Activated CD4-positive, alpha-beta T cell treated with anti-CD3 and anti-CD28 coated beads, Interleukin-10, Interleukin-2, amounts not matched to agents 100 ng/mL and 50 ng/mL, durations not matched to agents 16 hours and 8 hours (primary cell): ENCODE data around the gene OR2F2.

Experiments used
- DNase-seq: peaks from one replicate; pipeline ENCODE4 v3.0.0-alpha.2; 2020

The OR2F2 gene

DNA sequence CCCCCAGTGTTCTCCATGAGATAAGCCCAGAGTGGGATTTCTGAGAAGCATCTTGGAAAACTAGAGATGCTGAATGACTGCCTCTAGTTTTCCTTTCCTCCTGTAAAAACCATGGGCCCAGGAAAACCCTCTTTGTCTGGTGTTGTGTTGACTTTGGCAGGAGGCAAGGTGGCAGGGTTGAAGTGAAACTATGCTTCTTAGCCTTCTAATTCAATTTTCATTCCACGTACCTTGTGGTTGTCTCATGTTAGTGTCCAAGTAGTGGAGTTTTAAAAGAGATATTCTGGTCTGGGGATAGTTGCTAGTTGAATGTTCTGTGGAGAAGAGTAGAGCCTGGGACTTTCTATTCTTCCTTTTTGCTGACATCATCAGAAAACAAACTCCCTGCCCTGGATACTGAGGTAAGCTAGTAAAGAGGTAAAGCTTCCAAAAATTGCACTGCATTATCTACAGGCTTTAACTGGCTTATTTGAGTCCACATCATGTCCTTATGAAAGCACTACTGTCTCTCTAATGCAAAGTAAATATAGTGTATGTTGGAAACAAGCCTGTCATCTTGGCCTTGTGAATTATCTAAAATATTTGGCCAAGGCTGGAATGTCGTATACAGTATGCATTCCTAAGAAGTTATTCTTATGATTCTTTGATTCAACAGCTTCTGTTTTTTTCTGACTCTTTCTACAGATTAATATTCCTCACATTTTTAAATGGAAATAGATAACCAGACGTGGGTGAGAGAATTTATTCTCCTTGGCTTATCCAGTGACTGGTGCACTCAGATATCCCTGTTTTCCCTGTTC, at the start of gene OR2F2:
Gene OR2F2 (plus strand): TSS at position 708 of the 800 bp plus-strand sequence. CDS start 0 bp downstream, at position 708.
- DNase-seq = no peak

DNA sequence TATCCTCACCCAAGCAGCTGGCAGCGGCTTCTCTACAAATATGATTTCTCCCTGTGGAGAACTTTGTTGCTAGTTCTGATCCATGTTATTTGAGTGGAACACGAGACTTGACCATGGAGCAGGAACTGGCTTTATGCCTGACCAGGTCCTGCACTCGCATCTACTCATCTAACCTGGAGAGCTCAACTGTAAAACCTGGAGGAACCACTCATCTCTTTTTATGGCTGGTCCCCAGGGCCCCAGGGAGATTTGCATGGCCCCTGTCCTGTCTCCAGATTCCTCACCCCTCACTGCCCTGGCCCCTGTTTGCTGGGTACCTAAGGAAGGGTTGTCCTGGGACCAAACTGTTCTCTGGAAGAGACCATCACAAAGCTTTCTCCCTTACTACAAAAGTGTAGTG, 49.1 kb upstream of the OR2F2 start:
- no peak for DNase-seq

GRCh38 chr7:143886826-143887477, 48.1 kb upstream of the OR2F2 start:
- no peak for DNase-seq

- no peak for DNase-seq
These were observed 46.0 kb upstream of the OR2F2 start for GRCh38 chr7:143889068-143889467.

DNA sequence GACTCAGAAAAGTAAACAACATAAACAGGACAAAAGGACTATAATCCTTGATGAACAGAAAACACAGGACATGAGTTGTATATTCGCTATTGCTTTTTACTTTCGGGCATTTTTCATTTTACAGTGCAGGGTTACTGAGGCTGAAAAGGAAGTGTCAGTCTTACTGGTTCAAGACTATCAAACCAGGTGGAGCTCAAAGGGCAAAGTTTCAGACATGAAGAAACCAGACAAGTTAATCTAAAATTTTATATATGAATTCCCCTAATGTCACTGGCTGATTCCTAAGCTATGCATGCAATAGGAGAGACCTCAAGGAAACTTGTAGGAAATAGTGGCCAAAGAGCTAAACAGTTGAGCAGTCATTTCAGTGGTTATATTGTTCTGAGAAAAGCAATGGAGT, 44.5 kb upstream of the OR2F2 start:
- DNase-seq = no peak

GRCh38 chr7:143891457-143891856, 43.6 kb upstream of the OR2F2 start:
- DNase-seq = no peak

DNA sequence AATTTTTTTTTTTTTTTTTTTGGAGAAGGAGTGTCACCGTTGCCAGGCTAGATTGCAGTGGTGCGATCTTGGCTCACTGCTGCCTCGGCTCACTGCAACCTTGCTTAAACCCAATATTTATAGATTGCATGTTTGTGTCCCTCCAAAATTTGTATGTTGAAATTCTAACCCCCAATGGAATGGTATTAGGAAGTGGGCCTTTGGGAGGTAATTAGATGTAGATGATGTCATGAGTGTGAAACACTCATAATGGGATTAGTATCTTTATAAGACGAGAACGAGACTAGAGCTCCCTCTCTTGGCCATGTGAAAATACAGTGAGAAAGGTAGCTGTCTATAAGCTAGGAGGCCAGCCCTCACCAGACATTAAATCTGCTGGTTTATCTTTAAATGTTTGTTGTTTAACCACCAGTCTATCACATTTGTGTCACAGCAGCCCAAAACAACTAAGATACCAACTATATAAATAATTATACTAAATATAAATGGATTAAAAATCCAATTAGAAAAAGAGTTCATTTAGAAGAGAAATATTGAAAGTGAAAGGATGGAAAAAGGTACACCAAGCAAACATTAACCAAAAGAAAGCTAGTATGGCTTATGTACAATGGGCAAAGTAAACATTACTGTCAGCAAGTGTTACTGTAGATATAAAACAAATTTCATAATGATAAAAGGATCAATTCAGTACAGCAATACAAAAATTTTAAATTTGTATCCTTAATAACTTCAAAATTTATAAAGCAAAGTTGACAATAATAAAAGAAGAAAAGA, 42.3 kb upstream of the OR2F2 start:
- peak; percentile 60 for DNase-seq

GRCh38 chr7:143896667-143897066, 38.4 kb upstream of the OR2F2 start:
- DNase-seq = no peak

GRCh38 chr7:143898810-143899209, 36.2 kb upstream of the OR2F2 start:
- DNase-seq = no peak

DNA sequence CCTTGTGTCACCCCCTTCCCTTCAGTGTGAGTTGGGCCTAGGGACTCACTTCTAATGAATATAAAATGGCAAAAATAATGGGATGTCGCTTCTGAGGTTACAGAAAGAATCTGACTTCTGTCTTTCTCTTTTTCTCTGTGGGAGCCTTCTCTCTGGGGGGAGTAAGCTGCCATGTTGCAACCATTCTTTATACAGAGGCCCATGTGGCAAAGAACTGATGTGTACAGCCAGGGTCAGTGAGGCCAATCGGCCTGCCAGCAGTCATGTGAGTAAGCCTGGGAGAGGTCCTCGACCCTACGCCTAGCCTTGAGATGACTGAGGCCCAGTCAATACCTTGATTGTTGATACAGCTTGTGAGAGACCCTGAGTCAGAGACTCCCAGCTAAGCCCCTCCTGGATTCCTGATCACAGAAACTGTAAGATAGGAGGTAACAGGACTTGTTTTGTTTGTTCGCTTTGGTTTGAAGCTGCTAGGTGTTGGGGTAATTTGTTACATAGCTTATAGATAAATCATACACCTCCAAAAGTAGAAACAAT, 34.7 kb upstream of the OR2F2 start:
- DNase-seq = no peak

DNA sequence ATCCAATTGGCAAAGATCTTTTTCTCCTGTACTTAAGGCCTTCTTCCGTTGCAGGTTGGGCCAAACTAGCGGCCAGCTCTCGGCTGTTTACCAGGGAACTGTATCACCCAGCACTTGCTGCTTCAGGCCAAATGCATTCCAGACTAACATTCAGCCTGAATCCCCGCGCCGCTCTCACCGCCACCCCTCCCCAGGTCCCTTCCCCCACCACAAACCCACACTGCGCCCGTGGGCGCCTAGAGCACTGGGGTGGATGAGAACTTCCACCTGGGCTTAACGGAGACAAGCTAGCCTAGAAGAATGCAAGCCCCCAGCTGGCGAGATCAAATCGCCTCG, 33.7 kb upstream of the OR2F2 start:
- DNase-seq = no peak

- peak; percentile 93 for DNase-seq
These were observed 33.2 kb upstream of the OR2F2 start, which contains the start of gene TCAF1 for GRCh38 chr7:143901668-143902331. Gene TCAF1, minus strand, starts transcription at chr7:143902176. Its CDS starts 25,568 bp downstream, at chr7:143876608.

DNA sequence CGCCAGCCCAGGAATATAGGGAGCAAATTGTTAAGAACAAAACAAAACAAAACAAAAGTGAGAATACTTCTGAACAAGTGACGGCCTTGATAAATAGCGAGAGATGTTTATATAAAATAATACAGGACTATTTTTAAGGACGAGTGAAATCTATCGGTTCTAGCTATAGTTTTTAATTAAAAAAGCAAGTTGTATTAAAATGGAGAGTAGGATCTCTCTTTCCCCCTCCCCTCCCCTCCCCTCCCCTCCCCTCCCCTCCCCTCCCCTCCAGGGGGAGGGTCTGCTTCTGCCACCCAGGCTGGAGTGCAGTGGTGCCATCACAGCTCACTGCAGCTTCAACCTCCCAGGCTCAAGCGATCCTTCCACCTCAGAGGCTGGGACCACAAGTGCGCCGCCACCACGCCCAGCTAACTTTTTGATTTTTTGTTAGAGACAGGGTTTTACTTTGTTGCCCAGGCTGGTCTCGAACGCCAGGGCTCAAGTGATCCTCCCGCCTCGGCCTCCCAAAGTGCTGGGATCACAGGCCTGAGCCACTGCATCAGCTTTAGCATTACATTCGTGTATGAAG, 32.6 kb upstream of the OR2F2 start:
- no peak for DNase-seq

DNA sequence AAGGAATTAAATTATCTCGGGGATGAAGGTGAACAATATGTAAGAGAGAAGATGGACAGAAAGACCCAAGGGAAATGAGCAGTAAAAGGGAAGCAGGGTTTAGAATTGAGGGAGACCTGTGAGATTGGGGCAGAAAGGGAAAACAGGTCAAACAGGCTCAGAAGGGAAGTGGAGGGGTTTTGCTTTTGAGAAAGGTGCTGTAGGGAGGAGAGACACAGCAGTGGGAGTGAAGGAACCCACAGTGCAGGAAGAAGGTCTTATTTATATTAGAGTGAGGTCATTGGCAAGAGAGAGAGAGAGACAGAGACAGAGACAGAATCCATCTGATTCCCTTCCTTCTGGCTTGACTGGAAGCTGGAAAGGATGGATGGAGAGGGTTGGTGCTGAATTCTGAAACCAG, 29.5 kb upstream of the OR2F2 start:
- DNase-seq = no peak

- no peak for DNase-seq
These were observed 28.9 kb upstream of the OR2F2 start for GRCh38 chr7:143906151-143906550.

- no peak for DNase-seq
These were observed 28.1 kb upstream of the OR2F2 start for GRCh38 chr7:143906895-143907294.

DNA sequence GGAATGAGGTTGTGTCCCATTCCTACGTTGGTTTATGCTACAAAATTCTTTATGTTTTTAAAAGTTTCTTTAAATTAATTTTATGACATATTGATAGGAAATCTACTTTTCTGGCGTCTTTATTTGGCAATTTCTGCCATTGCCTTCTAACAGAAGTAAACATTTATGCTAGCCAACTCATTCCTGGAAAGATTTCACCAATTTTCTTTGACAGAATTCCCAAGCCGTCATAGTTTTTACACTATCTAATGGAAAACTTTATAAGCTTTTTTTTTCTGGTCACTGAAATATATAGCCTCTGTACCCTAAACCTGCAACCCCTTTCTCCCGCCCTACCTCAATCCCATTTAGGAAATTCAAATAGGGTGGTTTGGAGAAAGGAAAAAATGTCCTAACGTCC, 26.9 kb upstream of the OR2F2 start:
- DNase-seq = no peak

GRCh38 chr7:143909863-143910262, 25.2 kb upstream of the OR2F2 start:
- DNase-seq = no peak

- no peak for DNase-seq
These were observed 24.4 kb upstream of the OR2F2 start for GRCh38 chr7:143910473-143911248.

DNA sequence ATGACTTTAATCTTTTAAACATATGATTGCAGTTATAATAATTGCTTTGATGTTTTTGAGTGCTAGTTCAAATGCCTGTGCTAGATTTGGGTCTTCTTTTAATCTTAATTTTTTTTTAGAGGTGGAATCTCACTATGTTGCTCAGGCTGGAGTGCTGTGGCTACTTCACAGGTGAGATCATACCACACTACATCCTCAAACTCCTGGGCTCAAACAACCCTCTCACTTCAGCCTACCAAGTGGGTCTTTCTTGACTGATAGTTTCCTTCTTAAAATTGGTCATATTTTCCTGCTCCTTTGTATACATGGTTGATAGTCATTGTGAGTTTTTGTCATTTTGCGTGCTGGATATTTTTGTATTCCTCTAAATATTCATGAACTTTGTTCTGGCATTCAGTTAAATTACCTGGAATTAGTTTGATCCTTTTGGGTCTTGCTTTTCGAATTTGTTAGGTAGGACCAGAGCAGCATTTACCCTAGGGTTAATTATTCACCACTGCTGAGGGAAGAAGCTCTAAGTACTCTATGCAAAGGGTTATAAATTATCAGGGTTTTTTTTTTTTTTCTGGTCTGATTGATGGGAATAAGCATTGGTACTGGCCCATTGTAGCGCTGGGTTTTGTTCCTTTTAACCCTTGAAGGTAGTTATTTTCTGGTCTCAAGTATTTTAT, 21.0 kb upstream of the OR2F2 start:
- DNase-seq = no peak
